Spleen (tissue), 7 donors: Measurements from ENCODE around the gene GDF15.

Experiments
- CTCF ChIP-seq, 11 experiments: fragments of 200-600 bp in 7 of 11; fragments of 450-650 bp in 4 of 11; sonication (generic) in 4 of 11; IDR thresholded peaks in 8 of 11; conservative IDR thresholded peaks in 3 of 11; 1 replicate in 7 of 11; 2 replicates in 4 of 11; pipeline versions ENCODE4 v1.4.0 to v1.8.0; 2016 to 2021; ENCODE audit warnings: antibody characterized with exemption in 11 of 11, inconsistent platforms in 4 of 11, mild to moderate bottlenecking in 1 of 11
- POLR2A ChIP-seq, 3 donors: fragments of 450-650 bp; IDR thresholded peaks; one replicate each; pipeline ENCODE4 v1.5.1; 2017; ENCODE audit warnings: antibody characterized with exemption in 3 of 3, mild to moderate bottlenecking in 1 of 3
- POLR2AphosphoS5 ChIP-seq, 3 donors: sonication (generic); formaldehyde crosslinking; IDR thresholded peaks; one replicate each; pipeline ENCODE4 v1.5.1; 2017; ENCODE audit warnings: antibody characterized with exemption in 3 of 3
- donor health status: DM: no; HTN: no; CAD: no; lungs with moderate emphysema.
- donor health status: DM: no; HTN: no; CAD: no.
- donor health status: DM: no; HTN: no; CAD: no.

- TF ChIP-seq POLR2AphosphoS5 (IDR thresholded peaks at IDR 0.05) (no peak), CTCF (IDR thresholded peaks at IDR 0.05 in 8 of 11, conservative IDR thresholded peaks at IDR 0.05 in 3 of 11) (no peak), POLR2A (IDR thresholded peaks at IDR 0.05) (no peak)
Measured at GRCh38 chr19:18392926-18393325, 7.0 kb downstream of the GDF15 start.
